Jurkat, Clone E6-1 (cell line): Measurements from ENCODE around the gene GABRG3.

Source experiments
- DNase-seq: peaks from one replicate; pipeline ENCODE4 v3.0.0-alpha.2; 2011; ENCODE audit warnings: low read depth, low spot score
- H3K4me3 ChIP-seq: 2 replicates; pipeline ENCODE4 v1.5.1; 2011; ENCODE audit warnings: mild to moderate bottlenecking, low read length, control low read depth, moderate library complexity

Gene GABRG3

DNA sequence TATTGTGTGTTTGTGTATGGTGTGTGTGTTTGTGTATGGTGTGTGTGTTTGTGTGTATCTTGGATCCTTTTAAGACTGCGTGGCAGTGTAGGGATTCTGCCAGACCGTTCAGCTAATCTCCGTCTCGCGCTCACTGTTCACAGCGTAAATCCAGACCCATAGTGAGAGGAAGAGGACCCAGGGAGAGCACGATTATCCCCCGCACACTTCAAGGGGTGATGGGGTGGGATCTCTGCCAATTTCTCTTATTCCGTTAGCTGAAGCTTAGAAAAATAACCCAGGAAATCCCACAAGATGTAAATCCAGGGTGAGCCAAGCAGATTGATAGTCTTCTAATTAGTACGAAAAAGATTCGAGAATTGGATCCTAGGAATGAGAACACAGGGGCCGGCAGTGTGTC lies 381.2 kb downstream of the GABRG3 start:
- H3K4me3 ChIP-seq, result no peak overlapping the region
- no peak for DNase-seq

DNA sequence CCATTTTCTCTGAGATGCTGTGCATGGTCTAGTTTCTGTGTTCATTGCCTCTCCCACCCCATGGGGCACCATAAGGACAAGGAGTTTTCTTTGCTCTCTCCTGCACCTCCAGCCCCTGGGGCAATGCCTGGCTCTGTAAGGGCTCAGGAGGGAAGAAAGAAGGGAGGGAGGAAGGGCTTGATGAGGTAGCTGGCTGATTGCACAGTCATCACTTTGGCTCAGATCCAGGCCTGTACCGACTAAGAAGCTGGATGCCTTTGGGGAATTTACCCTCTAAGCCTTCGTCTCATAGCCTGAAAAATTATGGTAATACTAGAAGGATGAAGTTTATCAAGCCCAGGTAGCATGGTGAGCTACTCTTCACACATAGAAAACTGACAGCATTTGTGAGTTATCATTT lies 382.9 kb downstream of the GABRG3 start:
- no peak overlapping the region for H3K4me3 ChIP-seq
- no peak for DNase-seq

DNA sequence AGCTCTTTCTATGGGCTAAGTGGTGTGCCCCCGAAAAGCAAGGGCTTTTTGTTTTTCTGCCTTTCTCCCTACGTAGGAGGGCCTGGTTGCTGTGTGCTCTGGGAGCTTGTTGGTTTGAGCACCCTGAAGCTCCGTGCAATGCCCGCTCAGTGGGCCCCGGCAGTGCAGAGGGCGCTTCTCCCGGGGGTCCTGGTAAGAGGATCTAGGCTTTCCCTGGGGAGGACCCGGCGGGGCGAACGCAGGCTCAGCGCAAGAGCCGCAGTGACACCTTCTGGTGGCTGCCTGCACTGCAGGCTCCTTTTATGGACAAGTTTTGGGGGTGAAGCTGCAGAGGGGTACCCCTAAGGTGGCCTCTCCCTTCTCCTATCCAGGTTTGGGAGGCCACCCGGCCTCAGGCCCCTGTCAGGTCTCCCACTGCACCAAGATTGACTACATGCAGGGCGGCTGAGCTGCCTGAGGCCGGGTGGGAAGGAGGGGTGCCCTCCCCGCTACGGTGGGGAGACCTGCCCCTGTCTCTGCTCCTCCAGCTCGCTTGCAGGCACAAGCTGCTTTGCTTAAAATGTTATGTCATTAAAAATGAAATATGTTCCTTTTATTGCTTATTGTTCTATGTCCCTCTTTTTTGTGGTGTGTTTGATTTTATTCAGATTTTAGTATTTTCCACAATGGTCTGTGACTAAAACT lies 387.9 kb downstream of the GABRG3 start:
- no peak overlapping the region for H3K4me3 ChIP-seq
- peak; percentile 8 for DNase-seq

DNA sequence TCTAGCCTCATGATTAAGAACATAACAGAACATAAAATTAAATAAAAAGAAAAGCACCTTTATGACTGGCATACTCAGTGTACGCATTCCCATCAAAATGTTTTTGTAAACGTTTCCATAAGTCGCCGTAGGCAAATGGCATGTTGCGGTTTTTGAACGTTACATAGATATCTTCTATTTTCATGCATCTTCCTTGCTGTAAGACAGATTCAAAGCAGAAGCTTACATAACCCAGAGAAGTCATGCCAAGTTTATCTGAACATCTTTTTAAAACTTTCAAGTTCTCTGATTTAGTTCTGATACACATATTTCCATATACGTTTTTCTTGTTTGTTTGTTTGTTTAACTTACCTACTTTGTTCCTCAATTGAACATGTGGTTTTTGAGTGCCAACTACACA lies 388.6 kb downstream of the GABRG3 start:
- DNase-seq, result no peak
- H3K4me3 ChIP-seq, result no peak overlapping the region

DNA sequence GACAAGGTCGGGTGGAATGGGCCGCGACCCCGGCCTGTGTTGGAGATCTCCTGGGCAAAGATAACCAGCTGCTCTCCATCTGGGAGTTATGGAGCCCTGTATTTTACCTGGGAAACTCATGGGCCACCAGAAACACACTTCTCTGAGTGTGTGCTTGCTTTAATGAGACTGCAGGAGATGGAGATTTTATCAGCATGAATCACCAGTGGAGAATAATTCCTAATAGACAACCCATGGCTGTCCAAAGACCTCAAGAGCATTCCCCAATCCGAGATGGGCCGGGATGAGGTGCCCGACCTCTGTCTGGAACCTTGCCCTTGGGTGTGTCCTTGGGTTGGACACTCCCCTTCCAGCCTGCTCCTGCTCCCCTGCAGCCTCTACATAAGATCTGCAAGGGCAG lies 389.3 kb downstream of the GABRG3 start:
- DNase-seq, result no peak
- H3K4me3 ChIP-seq, result no peak overlapping the region

DNA sequence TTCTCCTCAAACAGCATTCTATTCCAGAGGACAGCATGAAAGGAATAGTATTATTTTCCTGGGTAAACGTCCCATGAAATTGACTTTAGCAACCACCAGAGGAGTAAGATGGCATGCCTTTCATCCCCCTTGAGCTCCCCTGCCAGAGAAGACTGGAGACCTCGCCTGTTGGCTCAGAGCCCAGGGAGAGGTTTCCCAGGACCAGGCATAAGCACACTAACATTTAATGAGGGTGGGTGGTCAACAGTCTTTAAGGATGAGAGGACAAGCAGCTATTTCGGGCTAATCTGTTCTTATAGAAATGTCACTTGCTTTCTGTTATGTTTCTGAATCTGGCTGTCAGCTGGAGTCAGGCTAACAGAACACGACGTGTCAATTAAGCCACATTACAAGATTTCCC lies 390.5 kb downstream of the GABRG3 start:
- no peak for DNase-seq
- no peak overlapping the region for H3K4me3 ChIP-seq

DNA sequence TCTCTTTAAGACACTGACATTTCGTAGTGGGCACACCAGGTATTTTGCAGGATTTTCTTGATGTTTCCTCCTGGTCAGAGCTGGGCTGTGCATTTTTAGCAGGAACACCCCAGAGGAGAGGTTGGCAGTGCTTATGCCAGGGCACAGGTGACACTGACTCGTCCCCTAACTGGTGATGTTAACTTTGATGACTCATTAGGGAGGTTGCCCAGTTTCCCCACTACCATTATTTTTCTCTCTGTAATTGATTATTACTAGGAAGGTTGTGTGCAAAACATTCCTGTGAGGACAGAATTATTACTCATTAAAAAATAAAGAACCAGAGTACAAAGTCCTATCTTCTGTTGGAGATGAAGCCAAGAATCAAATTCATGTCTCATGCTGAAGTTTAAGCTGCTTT lies 394.5 kb downstream of the GABRG3 start:
- DNase-seq, result no peak
- no peak overlapping the region for H3K4me3 ChIP-seq

DNA sequence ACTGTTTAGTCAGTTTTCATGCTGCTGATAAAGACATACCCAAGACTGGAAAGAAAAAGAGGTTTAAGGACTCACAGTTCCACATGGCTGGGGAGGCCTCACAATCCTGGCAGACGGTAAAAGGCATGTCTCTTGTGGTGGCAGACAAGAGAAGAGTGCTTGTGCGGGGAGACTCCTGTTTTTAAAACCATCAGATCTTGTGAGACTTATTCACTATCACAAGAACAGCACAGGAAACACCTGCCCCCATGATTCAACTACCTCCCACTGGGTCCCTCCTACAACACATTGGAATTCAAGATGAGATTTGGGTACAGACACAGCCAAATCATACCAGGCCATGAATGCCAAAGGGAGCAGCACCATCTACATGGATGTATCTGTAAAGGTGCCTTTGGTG lies 406.4 kb downstream of the GABRG3 start:
- H3K4me3 ChIP-seq, result peak overlapping the region; percentile 8
- DNase-seq, result peak; percentile 80

DNA sequence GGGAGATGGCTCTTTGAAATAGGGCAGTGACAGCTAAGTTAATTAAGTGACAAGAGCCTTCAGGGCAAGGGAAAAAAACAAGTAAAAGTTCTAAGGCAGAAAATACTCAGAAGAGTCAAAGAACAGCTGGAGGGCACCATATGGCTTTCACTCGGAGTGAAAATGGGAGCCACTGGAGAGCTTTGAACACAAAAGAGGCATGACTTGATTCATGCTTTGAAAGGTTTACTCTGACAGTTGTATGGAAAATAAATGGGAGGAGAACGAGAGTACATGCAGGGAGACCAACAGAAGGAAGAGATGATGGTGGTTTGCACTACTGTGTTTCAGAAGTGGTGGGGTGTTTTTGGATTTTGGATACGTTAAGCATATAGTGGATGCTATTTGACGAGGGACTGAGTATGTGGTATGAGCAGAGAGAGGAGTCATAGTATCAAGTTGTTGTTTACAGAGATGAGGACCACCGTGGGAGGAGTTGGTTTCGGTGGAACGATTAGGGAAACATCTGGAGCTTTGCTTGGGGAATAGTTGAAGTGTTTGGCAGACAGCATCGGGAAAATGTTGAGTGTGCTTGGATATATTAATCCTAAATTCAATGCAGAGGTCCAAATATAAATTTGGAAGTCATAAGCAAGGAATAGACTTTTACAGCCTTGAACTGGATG lies 411.5 kb downstream of the GABRG3 start:
- no peak for DNase-seq
- no peak overlapping the region for H3K4me3 ChIP-seq

DNA sequence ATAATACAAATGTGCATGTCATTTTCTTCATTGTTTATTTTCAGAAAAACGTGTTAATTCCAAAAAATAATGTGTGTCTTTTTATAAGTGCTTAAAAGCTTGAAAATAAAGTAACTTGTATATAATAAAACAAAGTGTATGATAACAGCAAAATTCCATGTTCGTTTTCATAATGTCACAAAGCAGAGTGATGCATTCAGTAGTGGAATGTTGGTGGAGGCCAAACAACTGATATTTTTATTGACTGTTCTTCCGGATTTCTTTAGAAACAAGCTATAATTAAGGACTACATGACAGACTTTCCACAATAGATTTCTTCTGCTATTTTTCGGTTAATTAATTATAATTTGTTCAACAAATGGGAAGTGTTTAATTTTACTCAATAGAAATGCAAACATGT lies 412.7 kb downstream of the GABRG3 start:
- H3K4me3 ChIP-seq, result no peak overlapping the region
- DNase-seq, result no peak

DNA sequence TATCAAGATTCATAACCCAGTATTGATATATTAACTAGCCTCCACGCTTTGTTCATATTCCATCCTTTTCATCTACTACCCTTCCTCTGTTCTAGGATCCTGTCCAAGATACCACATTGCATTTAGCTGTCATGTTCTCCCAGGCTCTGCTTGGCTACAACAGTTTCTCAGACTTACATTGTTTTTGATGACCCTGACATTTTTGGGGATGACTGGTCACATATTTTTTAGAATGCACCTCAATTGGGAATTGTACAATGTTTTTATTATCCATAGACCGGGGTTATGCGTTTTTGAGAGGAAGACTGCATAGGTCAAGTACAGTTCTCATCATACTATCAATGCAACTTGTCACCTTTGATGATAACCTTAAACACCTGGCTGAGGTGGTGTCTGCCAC lies 421.2 kb downstream of the GABRG3 start:
- no peak for DNase-seq
- H3K4me3 ChIP-seq, result no peak overlapping the region

DNA sequence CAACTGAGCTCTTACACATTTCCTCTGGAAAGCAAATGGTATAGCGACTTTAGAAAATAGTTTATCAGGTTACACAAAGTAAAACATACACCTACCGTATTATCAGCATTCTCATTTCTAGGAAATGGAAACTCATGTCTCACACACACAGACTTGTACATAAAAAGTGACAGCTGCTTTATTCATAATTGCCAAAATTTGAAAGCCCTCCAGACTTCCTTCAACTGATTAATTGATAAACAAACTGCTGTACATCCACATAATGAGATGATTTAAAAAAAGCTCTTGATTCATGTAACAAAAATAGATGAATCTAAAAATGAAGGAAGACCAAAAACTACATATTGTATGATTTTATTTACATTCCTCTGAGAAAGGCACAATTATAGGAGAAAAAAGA lies 425.5 kb downstream of the GABRG3 start:
- H3K4me3 ChIP-seq, result no peak overlapping the region
- DNase-seq, result no peak

DNA sequence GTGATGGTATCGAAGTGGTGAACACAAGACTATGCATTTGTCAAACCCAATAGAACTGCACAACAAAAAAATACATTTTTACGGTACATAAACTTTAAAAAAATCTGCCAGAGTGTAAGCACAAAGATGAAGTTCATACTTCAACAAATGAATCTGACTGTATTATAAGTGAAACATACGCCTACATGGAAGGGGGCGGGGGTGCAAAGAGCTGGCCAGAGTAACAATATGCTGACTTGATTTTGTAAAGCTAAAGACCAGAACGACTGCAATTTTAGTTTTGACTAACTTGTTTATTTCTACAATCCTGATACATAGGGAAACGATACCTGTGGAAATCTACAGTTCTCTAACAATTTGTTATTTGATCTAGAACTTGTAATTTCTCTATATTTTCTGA lies 426.0 kb downstream of the GABRG3 start:
- no peak for DNase-seq
- H3K4me3 ChIP-seq, result no peak overlapping the region

DNA sequence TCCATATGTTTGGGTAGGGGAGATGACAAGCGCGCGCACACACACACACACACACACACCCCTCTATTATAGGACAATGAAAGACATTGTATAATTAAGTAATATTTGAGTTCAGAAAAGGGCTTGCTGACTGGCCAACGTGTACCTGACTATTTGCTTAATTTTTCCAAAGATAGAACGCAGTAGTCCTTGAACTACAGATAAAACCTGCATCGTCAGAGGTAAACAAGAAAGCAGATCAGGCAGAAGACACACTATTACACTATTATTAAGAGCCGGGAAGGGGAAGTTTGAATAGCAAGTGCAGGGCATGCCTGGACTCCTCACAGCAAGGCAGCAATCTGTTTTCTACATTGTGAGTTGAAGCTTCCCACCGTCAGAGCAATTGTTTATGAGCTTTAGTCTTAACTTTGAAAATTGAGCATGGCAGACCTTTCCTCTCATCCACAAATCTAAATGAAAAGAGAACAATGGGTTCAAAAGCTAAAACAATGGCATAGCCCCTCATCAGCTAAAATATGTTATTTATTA lies 427.7 kb downstream of the GABRG3 start:
- DNase-seq, result no peak
- no peak overlapping the region for H3K4me3 ChIP-seq

DNA sequence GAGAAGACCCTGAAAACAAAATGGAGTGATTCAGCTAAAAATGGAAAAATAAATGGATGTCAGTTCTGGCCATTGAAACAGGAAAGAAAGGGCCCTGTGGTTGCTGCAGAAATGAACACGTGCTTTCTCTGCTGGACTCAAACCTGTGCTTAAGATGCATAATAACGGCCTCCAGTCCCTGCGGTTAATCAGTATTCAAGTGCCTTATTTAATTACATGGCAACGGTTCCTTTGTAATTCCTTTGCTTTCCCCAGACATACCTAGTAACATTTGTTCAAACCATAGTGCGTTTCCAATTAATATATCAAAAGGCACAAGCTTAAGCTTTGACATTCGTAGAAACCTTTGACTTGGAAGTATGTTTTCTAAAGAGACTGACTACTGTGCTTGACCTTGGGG lies 428.3 kb downstream of the GABRG3 start:
- DNase-seq, result no peak

DNA sequence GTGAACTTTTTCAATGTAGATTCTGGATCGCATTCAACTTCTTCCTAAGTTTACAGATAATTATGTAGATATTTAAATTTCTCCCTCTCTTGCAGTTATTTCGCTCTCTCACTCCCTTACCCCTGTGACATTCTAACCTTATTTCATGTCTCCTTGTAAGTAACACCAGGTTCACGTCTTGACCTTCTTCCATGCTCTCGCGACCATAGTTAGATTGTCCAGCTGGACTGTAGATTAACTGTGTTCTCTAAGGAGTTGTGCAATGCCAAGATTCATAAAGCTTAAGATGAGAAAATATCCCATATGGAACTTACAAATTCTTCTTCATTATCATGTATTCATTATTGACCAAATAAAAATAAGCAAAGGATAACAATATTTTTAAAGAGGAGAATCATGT lies 430.5 kb downstream of the GABRG3 start:
- no peak overlapping the region for H3K4me3 ChIP-seq
- no peak for DNase-seq

More for the DNA sequence above, 428.3 kb downstream of the GABRG3 start:
- no peak overlapping the region for H3K4me3 ChIP-seq

DNA sequence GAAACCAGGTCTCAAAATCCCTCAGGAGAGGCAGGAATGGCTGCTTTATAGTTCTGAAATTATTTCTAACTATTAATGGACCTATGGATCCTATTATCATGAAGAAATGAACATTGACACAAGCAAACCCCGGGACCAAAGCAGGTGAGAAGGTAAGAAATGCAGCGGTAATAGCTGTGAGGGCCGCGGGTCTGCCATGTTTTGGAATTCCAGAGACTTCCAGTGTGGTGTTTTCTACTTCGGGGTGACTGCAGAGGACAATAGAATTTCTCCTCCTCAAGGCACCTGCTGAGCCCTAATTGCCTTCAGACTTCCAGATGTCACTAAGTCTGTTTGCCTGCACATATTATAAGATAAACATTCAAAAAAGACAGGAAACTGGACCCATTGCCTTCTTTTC lies 437.4 kb downstream of the GABRG3 start:
- no peak for DNase-seq
- no peak overlapping the region for H3K4me3 ChIP-seq

DNA sequence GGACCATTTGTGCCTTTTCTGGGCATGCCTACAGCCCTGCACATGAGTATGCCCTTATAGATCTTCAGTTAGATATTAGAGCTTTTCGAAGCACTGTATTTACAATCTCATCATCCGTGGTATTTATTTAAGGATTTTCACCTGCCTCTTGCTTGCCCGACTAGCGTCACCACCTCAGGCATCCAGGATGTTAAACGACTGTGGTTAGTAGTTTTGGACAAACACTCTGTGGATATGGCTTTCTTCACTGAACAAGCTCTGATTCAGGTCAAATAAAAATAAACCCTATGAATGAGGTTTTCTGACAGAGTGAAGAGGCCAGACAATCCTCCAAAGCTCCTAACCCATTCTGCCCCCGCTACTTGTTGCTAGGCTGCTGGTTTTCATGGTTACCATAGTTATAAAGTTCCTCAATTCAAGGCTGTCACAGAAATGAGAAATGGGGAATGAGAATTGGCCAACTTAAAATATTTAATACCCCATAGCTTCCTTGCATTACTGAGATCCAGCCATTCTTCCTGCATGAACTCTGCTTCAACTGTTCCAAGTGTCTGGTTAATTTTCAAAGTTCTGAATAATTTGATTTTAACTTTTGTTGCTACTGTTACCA lies 440.1 kb downstream of the GABRG3 start:
- no peak for DNase-seq
- H3K4me3 ChIP-seq, result no peak overlapping the region

DNA sequence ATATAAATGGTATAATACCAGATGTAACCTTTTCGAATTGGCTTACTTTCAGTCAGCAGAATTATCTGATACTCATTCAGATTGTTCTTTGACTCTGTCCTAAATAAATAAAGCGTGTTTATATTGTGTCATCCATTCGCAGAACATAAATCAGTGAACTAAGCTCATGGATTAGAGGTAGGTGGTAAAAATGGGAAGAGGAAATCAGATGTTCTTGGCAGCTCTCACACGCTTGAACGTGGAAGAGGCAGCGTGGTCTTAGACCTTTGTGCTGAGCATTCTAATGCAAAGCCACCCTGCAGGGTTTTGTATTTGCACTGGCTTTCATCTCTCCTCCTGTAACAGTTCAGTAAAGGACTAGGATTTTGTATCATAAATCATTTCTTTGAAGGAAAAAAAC lies 441.4 kb downstream of the GABRG3 start:
- no peak overlapping the region for H3K4me3 ChIP-seq
- DNase-seq, result no peak

DNA sequence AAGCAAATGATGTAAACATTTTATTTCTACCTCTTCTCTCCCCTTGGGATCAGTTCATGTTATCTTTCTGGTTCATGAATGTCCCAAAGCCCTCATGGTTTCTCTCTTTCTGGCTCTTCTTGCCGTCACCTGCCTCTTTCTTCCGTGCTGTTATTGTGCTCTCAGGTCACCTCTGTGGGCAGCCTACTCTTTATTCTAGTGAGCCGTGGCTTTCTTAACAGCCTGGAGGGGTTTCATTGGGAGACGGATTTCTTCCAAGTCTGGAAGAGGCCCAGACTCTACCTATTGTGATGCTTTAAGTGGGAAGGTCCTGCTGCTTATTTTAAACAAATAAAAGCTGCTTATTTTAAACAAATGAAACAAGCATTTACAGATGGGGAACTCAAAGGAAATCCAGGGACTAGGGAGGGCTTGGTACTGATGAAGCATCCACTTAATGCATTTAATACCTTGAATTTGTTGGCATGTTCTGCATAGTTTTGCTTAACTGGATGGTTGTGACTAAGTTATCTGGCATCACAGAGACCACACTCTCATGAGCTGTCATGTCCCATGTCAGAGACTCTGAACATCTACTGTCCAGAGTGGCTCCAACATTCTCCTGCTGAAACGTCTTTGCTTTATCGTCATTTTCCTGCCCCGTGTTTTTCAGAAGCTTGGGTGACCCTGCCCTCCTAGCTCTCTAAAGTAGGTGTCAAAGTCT lies 443.3 kb downstream of the GABRG3 start:
- no peak overlapping the region for H3K4me3 ChIP-seq
- no peak for DNase-seq
